ENCODE data around the gene SNCAIP. TPM values are rescaled to one million over a fixed set of nuclear protein-coding genes. Genes with fewer than 3 reads are reported as not detected.

The SNCAIP gene
- total and polyA plus RNA-seq, 2 experiments from 2014 or later = 6.1 to 11.9 TPM

DNA sequence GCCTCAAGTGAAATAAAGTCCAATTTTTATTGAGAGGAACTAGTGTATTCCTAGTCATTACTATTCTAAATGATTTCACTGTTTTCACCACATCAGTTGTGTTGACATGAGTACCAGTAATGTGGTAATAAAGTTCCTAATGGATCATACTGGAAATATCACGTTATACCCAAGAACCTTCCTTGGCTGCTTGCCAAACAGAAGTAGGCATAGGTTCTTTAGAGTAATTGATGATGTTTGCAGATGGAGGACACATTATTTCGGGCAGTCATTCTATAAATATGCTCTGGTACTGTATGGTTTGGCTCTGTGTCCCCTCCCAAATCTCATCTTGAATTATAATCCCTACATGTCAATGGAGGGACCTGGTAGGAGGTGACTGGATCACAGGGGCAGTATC lies 15.1 kb downstream of the SNCAIP start:
- H3K9me2 ChIP-seq (ENCODE audit: insufficient read depth) = no peaks in the 10 kb centered on the region
- Mint-ChIP-seq H3K27me3 (ENCODE audit: insufficient read depth, low read depth, poor library complexity) (no peaks in the 10 kb centered on the region), H3K27ac (no peak overlapping the region), H3K4me3 (no peak overlapping the region), H3K9me3 (no peaks in the 10 kb centered on the region), H3K4me1 (peaks cover 7% of the 10 kb centered on the region; the same call in 2 of the 3 replicates), H3K36me3 (ENCODE audit: low read depth) (no peaks in the 10 kb centered on the region)
- H3K4me1 ChIP-seq (ENCODE audit: insufficient read depth) = peaks cover 6% of the 10 kb centered on the region
- no peaks in the 10 kb centered on the region for H3K27me3 ChIP-seq (ENCODE audit: insufficient read depth)
- DNase-seq (ENCODE audit: low spot score) = no peak
- H3K4me3 ChIP-seq = no peak overlapping the region
- H3F3A ChIP-seq (replicated peaks; ENCODE audit: low read depth) = no peaks in the 10 kb centered on the region
- no peak overlapping the region for H3K27ac ChIP-seq (ENCODE audit: low read depth)
- H4K20me1 ChIP-seq (replicated peaks; ENCODE audit: insufficient read depth) = no peaks in the 10 kb centered on the region
- H2AFZ ChIP-seq = no peak overlapping the region
- H3K4me2 ChIP-seq = no peak overlapping the region
- ATAC-seq = no peak
- no peak for TF ChIP-seq ZNF114 (CRISPR knock-in tag; IDR thresholded peaks at IDR 0.05)
- H3K36me3 ChIP-seq (ENCODE audit: insufficient read depth) = no peaks in the 10 kb centered on the region
- H3K79me2 ChIP-seq (replicated peaks; ENCODE audit: insufficient read depth) = no peaks in the 10 kb centered on the region

GRCh38 chr5:122330881-122331280 lies 18.8 kb downstream of the SNCAIP start:
- TF ChIP-seq EZH2 (IDR thresholded peaks at IDR 0.05; ENCODE audit: low read depth, unreplicated experiment) (no peak), ZNF114 (CRISPR knock-in tag; IDR thresholded peaks at IDR 0.05) (no peak), ETS1 (IDR thresholded peaks at IDR 0.05) (no peak), ZNF331 (CRISPR knock-in tag; IDR thresholded peaks at IDR 0.05; ENCODE audit: low read depth) (no peak)
- TF ChIP-seq, protein P1, sequence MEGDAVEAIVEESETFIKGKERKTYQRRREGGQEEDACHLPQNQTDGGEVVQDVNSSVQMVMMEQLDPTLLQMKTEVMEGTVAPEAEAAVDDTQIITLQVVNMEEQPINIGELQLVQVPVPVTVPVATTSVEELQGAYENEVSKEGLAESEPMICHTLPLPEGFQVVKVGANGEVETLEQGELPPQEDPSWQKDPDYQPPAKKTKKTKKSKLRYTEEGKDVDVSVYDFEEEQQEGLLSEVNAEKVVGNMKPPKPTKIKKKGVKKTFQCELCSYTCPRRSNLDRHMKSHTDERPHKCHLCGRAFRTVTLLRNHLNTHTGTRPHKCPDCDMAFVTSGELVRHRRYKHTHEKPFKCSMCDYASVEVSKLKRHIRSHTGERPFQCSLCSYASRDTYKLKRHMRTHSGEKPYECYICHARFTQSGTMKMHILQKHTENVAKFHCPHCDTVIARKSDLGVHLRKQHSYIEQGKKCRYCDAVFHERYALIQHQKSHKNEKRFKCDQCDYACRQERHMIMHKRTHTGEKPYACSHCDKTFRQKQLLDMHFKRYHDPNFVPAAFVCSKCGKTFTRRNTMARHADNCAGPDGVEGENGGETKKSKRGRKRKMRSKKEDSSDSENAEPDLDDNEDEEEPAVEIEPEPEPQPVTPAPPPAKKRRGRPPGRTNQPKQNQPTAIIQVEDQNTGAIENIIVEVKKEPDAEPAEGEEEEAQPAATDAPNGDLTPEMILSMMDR (conservative IDR thresholded peaks at IDR 0.05; ENCODE audit: low read depth in 2 of 2) = peak in 1 of 2 experiments; percentile 46; a peak in 2 of 4 replicates
- TF ChIP-seq, protein P2, sequence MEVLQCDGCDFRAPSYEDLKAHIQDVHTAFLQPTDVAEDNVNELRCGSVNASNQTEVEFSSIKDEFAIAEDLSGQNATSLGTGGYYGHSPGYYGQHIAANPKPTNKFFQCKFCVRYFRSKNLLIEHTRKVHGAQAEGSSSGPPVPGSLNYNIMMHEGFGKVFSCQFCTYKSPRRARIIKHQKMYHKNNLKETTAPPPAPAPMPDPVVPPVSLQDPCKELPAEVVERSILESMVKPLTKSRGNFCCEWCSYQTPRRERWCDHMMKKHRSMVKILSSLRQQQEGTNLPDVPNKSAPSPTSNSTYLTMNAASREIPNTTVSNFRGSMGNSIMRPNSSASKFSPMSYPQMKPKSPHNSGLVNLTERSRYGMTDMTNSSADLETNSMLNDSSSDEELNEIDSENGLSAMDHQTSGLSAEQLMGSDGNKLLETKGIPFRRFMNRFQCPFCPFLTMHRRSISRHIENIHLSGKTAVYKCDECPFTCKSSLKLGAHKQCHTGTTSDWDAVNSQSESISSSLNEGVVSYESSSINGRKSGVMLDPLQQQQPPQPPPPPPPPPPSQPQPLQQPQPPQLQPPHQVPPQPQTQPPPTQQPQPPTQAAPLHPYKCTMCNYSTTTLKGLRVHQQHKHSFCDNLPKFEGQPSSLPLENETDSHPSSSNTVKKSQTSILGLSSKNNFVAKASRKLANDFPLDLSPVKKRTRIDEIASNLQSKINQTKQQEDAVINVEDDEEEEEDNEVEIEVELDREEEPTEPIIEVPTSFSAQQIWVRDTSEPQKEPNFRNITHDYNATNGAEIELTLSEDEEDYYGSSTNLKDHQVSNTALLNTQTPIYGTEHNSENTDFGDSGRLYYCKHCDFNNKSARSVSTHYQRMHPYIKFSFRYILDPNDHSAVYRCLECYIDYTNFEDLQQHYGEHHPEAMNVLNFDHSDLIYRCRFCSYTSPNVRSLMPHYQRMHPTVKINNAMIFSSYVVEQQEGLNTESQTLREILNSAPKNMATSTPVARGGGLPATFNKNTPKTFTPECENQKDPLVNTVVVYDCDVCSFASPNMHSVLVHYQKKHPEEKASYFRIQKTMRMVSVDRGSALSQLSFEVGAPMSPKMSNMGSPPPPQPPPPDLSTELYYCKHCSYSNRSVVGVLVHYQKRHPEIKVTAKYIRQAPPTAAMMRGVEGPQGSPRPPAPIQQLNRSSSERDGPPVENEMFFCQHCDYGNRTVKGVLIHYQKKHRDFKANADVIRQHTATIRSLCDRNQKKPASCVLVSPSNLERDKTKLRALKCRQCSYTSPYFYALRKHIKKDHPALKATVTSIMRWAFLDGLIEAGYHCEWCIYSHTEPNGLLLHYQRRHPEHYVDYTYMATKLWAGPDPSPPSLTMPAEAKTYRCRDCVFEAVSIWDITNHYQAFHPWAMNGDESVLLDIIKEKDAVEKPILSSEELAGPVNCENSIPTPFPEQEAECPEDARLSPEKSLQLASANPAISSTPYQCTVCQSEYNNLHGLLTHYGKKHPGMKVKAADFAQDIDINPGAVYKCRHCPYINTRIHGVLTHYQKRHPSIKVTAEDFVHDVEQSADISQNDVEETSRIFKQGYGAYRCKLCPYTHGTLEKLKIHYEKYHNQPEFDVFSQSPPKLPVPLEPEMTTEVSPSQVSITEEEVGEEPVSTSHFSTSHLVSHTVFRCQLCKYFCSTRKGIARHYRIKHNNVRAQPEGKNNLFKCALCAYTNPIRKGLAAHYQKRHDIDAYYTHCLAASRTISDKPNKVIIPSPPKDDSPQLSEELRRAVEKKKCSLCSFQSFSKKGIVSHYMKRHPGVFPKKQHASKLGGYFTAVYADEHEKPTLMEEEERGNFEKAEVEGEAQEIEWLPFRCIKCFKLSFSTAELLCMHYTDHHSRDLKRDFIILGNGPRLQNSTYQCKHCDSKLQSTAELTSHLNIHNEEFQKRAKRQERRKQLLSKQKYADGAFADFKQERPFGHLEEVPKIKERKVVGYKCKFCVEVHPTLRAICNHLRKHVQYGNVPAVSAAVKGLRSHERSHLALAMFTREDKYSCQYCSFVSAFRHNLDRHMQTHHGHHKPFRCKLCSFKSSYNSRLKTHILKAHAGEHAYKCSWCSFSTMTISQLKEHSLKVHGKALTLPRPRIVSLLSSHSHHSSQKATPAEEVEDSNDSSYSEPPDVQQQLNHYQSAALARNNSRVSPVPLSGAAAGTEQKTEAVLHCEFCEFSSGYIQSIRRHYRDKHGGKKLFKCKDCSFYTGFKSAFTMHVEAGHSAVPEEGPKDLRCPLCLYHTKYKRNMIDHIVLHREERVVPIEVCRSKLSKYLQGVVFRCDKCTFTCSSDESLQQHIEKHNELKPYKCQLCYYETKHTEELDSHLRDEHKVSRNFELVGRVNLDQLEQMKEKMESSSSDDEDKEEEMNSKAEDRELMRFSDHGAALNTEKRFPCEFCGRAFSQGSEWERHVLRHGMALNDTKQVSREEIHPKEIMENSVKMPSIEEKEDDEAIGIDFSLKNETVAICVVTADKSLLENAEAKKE (CRISPR knock-in tag; IDR thresholded peaks at IDR 0.05) = no peak
- Mint-ChIP-seq H3K36me3 (ENCODE audit: low read depth) (no peaks in the 10 kb centered on the region), H3K27ac (no peak overlapping the region), H3K27me3 (ENCODE audit: insufficient read depth, low read depth, poor library complexity) (peaks cover 3% of the 10 kb centered on the region), H3K4me3 (no peak overlapping the region), H3K9me3 (no peaks in the 10 kb centered on the region), H3K4me1 (peaks cover 18% of the 10 kb centered on the region)
- H3K79me2 ChIP-seq (replicated peaks; ENCODE audit: insufficient read depth) = no peaks in the 10 kb centered on the region
- DNase-seq (ENCODE audit: low spot score) (no peak), ATAC-seq (no peak)
- no peaks in the 10 kb centered on the region for H3K36me3 ChIP-seq (ENCODE audit: insufficient read depth)
- H3K27me3 ChIP-seq (ENCODE audit: insufficient read depth) = no peaks in the 10 kb centered on the region
- H3K4me1 ChIP-seq (ENCODE audit: insufficient read depth) = peaks cover 14% of the 10 kb centered on the region
- no peaks in the 10 kb centered on the region for H4K20me1 ChIP-seq (replicated peaks; ENCODE audit: insufficient read depth)
- no peak overlapping the region for H3K4me3 ChIP-seq
- H2AFZ ChIP-seq = no peak overlapping the region
- no peak overlapping the region for H3K4me2 ChIP-seq
- H3K9me2 ChIP-seq (ENCODE audit: insufficient read depth) = no peaks in the 10 kb centered on the region
- no peaks in the 10 kb centered on the region for H3F3A ChIP-seq (replicated peaks; ENCODE audit: low read depth)
- H3K27ac ChIP-seq (ENCODE audit: low read depth) = no peak overlapping the region

Measured in GM23338 (cell line).